Thyroid gland (tissue), 4 donors: ENCODE results near the gene ZKSCAN8.

Experiments
- CTCF ChIP-seq, 6 experiments: fragments of 200-600 bp in 3 of 6; fragments of 450-650 bp in 3 of 6; sonication (generic) in 3 of 6; IDR thresholded peaks; one replicate each; pipeline ENCODE4 v1.5.1; 2016 to 2019; ENCODE audit warnings: antibody characterized with exemption in 6 of 6, mild to moderate bottlenecking in 2 of 6, inconsistent platforms in 1 of 6, moderate library complexity in 1 of 6
- POLR2A ChIP-seq, 2 donors: fragments of 450-650 bp; IDR thresholded peaks; one replicate each; pipeline ENCODE4 v1.6.1; 2017; ENCODE audit warnings: antibody characterized with exemption in 2 of 2, mild to moderate bottlenecking in 2 of 2, moderate library complexity in 1 of 2

- TF ChIP-seq POLR2A (IDR thresholded peaks at IDR 0.05) (no peak), CTCF (IDR thresholded peaks at IDR 0.05) (no peak)
These were observed 23.5 kb upstream of the ZKSCAN8 start for GRCh38 chr6:28118217-28118616.
